Lower lobe of right lung (tissue), 2 donors: ENCODE data around the gene WDR83. TPM values are rescaled to one million over a fixed set of nuclear protein-coding genes. Genes with fewer than 3 reads are reported as not detected.

Source experiments
- ATAC-seq, 2 donors: fragments of 200-7000 bp; cut with Tn5 transposase; one replicate each; pipeline ENCODE4 v1.9.1; 2020 to 2022; ENCODE audit warnings: mild to moderate bottlenecking in 2 of 2, moderate library complexity in 2 of 2
- DNase-seq: peaks from one replicate; pipeline ENCODE4 v3.0.0-alpha.2; 2020
- H3K27ac ChIP-seq: fragments of 200-600 bp; one replicate; pipeline ENCODE4 v1.8.0; 2022
- H3K27me3 ChIP-seq: fragments of 200-600 bp; one replicate; pipeline ENCODE4 v1.8.0; 2022; ENCODE audit warnings: low read depth
- H3K36me3 ChIP-seq: fragments of 200-600 bp; one replicate; pipeline ENCODE4 v1.8.0; 2022; ENCODE audit warnings: mild to moderate bottlenecking
- H3K4me1 ChIP-seq: fragments of 200-600 bp; one replicate; pipeline ENCODE4 v1.8.0; 2022
- H3K4me3 ChIP-seq: fragments of 200-600 bp; one replicate; pipeline ENCODE4 v1.8.0; 2022; ENCODE audit warnings: mild to moderate bottlenecking
- H3K9me3 ChIP-seq: fragments of 200-600 bp; one replicate; pipeline ENCODE4 v1.8.0; 2022
- CTCF ChIP-seq: fragments of 200-600 bp; IDR thresholded peaks from one replicate; pipeline ENCODE4 v1.8.0; 2022; ENCODE audit warnings: antibody characterized with exemption, mild to moderate bottlenecking
- intact Hi-C: fragments of 100-400 bp; cut with DNase I; formaldehyde crosslinking; loops from one replicate; pipeline ENCODE4 v1.11.0; 2022
- total RNA-seq: library from RNA; stranded (reverse); fragmentation: NEBNext Ultra II Directional; extraction: Animal tissue kit (Norgen Biotek cat#: 25700); gene quantifications from one replicate; pipeline ENCODE4 v1.2.1, GENCODE V29; 2021
- donor health status: DM: no; HTN: yes; CAD: no; lungs with severe emphysema.

The WDR83 gene
- total RNA-seq, 1 donor from 2014 or later, result 8.6 TPM

GRCh38 chr19:12657966-12658365 is 8.6 kb upstream of the WDR83 start:
- H3K9me3 ChIP-seq, result no peaks in the 10 kb centered on the region
- no peak for ATAC-seq
- intact Hi-C loops, result no loop called here

GRCh38 chr19:12660980-12661379 is 5.6 kb upstream of the WDR83 start:
- Histone ChIP-seq H3K4me3 (no peak overlapping the region), H3K27me3 (no peaks in the 10 kb centered on the region), H3K9me3 (no peaks in the 10 kb centered on the region), H3K27ac (no peak overlapping the region), H3K36me3 (peaks cover 84% of the 10 kb centered on the region), H3K4me1 (peaks cover 16% of the 10 kb centered on the region)
- no peak for ATAC-seq
- intact Hi-C loops, result no loop called here
- no peak for TF ChIP-seq CTCF
- no peak for DNase-seq

More at GRCh38 chr19:12657966-12658365, 8.6 kb upstream of the WDR83 start:
- no peak for TF ChIP-seq CTCF
- no peak for DNase-seq
- Histone ChIP-seq H3K27ac (no peak overlapping the region), H3K4me3 (no peak overlapping the region), H3K27me3 (no peaks in the 10 kb centered on the region), H3K4me1 (no peaks in the 10 kb centered on the region), H3K36me3 (peaks cover 87% of the 10 kb centered on the region)

GRCh38 chr19:12664406-12665280 is 2.0 kb upstream of the WDR83 start:
- no peak for DNase-seq
- H3K27ac ChIP-seq, result no peak overlapping the region
- intact Hi-C loops, result no loop called here
- TF ChIP-seq CTCF, result no peak
- no peak overlapping the region for H3K4me3 ChIP-seq
- H3K4me1 ChIP-seq, result peaks cover 39% of the 10 kb centered on the region
- no peaks in the 10 kb centered on the region for H3K9me3 ChIP-seq
- no peaks in the 10 kb centered on the region for H3K27me3 ChIP-seq
- ATAC-seq, result no peak
- peaks cover 62% of the 10 kb centered on the region for H3K36me3 ChIP-seq

- H3K4me1 ChIP-seq, result peaks cover 43% of the 10 kb centered on the region
- H3K36me3 ChIP-seq, result peaks cover 57% of the 10 kb centered on the region
- no peaks in the 10 kb centered on the region for H3K27me3 ChIP-seq
- peak overlapping the region; percentile 83 for H3K4me3 ChIP-seq
- no peaks in the 10 kb centered on the region for H3K9me3 ChIP-seq
- ATAC-seq (peak; percentile 30 to 65), DNase-seq (peak; percentile 87)
- no peak for TF ChIP-seq CTCF
- H3K27ac ChIP-seq, result peak overlapping the region; percentile 79
- intact Hi-C loops, result no loop called here
Observed at GRCh38 chr19:12665281-12665573, 1.4 kb upstream of the WDR83 start.

GRCh38 chr19:12665671-12666264 is 839 bp upstream of the WDR83 start:
- DNase-seq (no peak), ATAC-seq (peak in 1 of 2 donors; percentile 5)
- H3K4me1 ChIP-seq, result peaks cover 49% of the 10 kb centered on the region
- no peaks in the 10 kb centered on the region for H3K27me3 ChIP-seq
- intact Hi-C loops, result no loop called here
- no peak for TF ChIP-seq CTCF
- peaks cover 51% of the 10 kb centered on the region for H3K36me3 ChIP-seq
- H3K27ac ChIP-seq, result peak overlapping the region; percentile 79
- H3K9me3 ChIP-seq, result no peaks in the 10 kb centered on the region
- H3K4me3 ChIP-seq, result peak overlapping the region; percentile 83
